ENCODE results near the gene CA10. TPM values are rescaled to one million over a fixed set of nuclear protein-coding genes. Genes with fewer than 3 reads are reported as not detected.

CA10 gene
- polyA plus RNA-seq, 6 donors from 2014 or later, result not detected

DNA sequence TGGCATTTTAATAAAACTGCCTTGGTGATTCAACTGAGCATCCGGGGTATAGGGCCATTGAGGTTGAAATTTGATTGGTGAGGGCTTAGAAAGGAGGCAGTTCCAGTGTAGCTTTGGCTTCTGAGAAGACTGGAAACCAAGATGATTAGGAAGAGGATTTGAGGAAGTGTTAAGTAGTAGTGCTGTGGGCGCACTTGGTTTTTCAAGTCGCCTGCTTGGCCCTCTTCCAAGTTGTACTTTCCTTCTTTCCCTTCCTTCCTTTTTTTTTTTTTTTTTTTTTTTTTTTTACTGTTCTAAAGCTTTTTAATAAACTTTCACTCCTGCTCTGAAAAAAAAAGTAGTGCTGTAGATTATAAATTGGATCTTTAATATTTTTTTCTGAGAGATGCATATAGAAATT is 577.6 kb downstream of the CA10 start:
- peaks cover 8 to 43% (median 28%) of the 10 kb centered on the region in 7 donors for H3K9me3 Mint-ChIP-seq
- H3K27me3 Mint-ChIP-seq, result peaks cover 0 to 7% (median 6%) of the 10 kb centered on the region in 3 donors
- no peak overlapping the region for H3K27ac Mint-ChIP-seq
- ATAC-seq (ENCODE audit: low read depth in 2 of 2) (no peak), DNase-seq (no peak)
- no peaks in the 10 kb centered on the region for H3K4me1 Mint-ChIP-seq
- H3K4me3 Mint-ChIP-seq, result no peak overlapping the region
- peaks cover 0 to 9% of the 10 kb centered on the region in 2 donors for H3K36me3 Mint-ChIP-seq

Data from naive B cell (primary cell).